Fibroblast of lung (primary cell): ENCODE results near the gene VAMP4. TPM values are rescaled to one million over a fixed set of nuclear protein-coding genes. Genes with fewer than 3 reads are reported as not detected.

ENCODE experiments used
- DNase-seq, 2 donors: peaks; one replicate each; pipeline versions ENCODE4 v3.0.0 to v3.0.0-alpha.2; 2010; ENCODE audit warnings: low read depth in 2 of 2
- H2AFZ ChIP-seq: 2 replicates; pipeline ENCODE4 v1.5.1; 2012; ENCODE audit warnings: low read length, control low read depth, inconsistent platforms
- H3K27ac ChIP-seq: 2 replicates; pipeline ENCODE4 v1.5.1; 2011; ENCODE audit warnings: low read length, control low read depth; ENCODE audit not compliant: insufficient read depth
- H3K27me3 ChIP-seq: 2 replicates; pipeline ENCODE4 v1.5.1; 2011; ENCODE audit warnings: mild to moderate bottlenecking, low read length; ENCODE audit not compliant: control insufficient read depth, insufficient read depth
- H3K36me3 ChIP-seq: 2 replicates; pipeline ENCODE4 v1.5.1; 2011; ENCODE audit warnings: low read length; ENCODE audit not compliant: control insufficient read depth, insufficient read depth
- H3K4me1 ChIP-seq: 2 replicates; pipeline ENCODE4 v1.5.1; 2011; ENCODE audit warnings: low read length; ENCODE audit not compliant: control insufficient read depth, insufficient read depth; ENCODE audit errors: extremely low read depth
- H3K4me2 ChIP-seq: 2 replicates; pipeline ENCODE4 v1.5.1; 2011; ENCODE audit warnings: low read length, control low read depth; ENCODE audit not compliant: insufficient read depth; ENCODE audit errors: extremely low read depth
- H3K4me3 ChIP-seq, 4 experiments: fragments of 200-600 bp in 1 of 4; sonication (generic) in 1 of 4; replicated peaks in 1 of 4; 2 replicates each; pipeline ENCODE4 v1.5.1; 2011 to 2016; ENCODE audit warnings: low read length in 4 of 4, low read depth in 3 of 4, mild to moderate bottlenecking in 3 of 4, control low read depth in 2 of 4, inconsistent platforms in 1 of 4, mixed read lengths in 1 of 4; ENCODE audit not compliant: insufficient read depth in 1 of 4; ENCODE audit errors: control extremely low read depth in 1 of 4
- H3K79me2 ChIP-seq: 2 replicates; pipeline ENCODE4 v1.5.1; 2012; ENCODE audit warnings: mild to moderate bottlenecking, low read length, inconsistent platforms; ENCODE audit not compliant: control insufficient read depth, insufficient read depth
- H3K9ac ChIP-seq: 2 replicates; pipeline ENCODE4 v1.5.1; 2011; ENCODE audit warnings: mild to moderate bottlenecking, low read length, control low read depth; ENCODE audit not compliant: insufficient read depth
- H3K9me3 ChIP-seq: 2 replicates; pipeline ENCODE4 v1.5.1; 2012; ENCODE audit warnings: low read depth, low read length; ENCODE audit not compliant: control insufficient read depth, insufficient read depth
- H4K20me1 ChIP-seq: 2 replicates; pipeline ENCODE4 v1.5.1; 2011; ENCODE audit warnings: low read length; ENCODE audit not compliant: control insufficient read depth, insufficient read depth; ENCODE audit errors: extremely low read depth
- EZH2 ChIP-seq: IDR thresholded peaks from 2 replicates; pipeline ENCODE4 v1.5.1; 2012; ENCODE audit warnings: low read length, control low read depth, mild to moderate bottlenecking; ENCODE audit errors: missing control alignments
- polyA plus RNA-seq, 2 donors: library from polyadenylated mRNA; depleted of rRNA in 1 of 2; stranded (reverse) in 1 of 2; unstranded in 1 of 2; fragments of >200 nt; gene quantifications; 2 replicates each; pipeline ENCODE4 v1.2.1, GENCODE V29; 2011 to 2012; ENCODE audit warnings: missing spikeins in 1 of 2
- total RNA-seq: library from RNA; depleted of rRNA; stranded (reverse); fragments of >200 nt; gene quantifications from 2 replicates; pipeline ENCODE4 v1.2.1, GENCODE V29; 2014
- TF ChIP-seq, protein P1 (sequence below), 2 donors: IDR thresholded peaks in 1 of 2; conservative IDR thresholded peaks in 1 of 2; 1 replicate in 1 of 2; 2 replicates in 1 of 2; pipeline ENCODE4 v1.5.1; 2011 to 2012; ENCODE audit warnings: low read length in 2 of 2, control low read depth in 1 of 2, inconsistent platforms in 1 of 2, low read depth in 1 of 2, mild to moderate bottlenecking in 1 of 2

Gene VAMP4
- total and polyA plus RNA-seq, 2 donors (not counting 1 experiment from before 2014, with no cell fraction given): 29.0 to 32.9 TPM

GRCh38 chr1:171743081-171743870 lies 1.4 kb upstream of the VAMP4 start:
- H3K9ac ChIP-seq: peak overlapping the region; percentile 32
- H3K4me2 ChIP-seq: peak overlapping the region; percentile 77
- TF ChIP-seq, protein P1, sequence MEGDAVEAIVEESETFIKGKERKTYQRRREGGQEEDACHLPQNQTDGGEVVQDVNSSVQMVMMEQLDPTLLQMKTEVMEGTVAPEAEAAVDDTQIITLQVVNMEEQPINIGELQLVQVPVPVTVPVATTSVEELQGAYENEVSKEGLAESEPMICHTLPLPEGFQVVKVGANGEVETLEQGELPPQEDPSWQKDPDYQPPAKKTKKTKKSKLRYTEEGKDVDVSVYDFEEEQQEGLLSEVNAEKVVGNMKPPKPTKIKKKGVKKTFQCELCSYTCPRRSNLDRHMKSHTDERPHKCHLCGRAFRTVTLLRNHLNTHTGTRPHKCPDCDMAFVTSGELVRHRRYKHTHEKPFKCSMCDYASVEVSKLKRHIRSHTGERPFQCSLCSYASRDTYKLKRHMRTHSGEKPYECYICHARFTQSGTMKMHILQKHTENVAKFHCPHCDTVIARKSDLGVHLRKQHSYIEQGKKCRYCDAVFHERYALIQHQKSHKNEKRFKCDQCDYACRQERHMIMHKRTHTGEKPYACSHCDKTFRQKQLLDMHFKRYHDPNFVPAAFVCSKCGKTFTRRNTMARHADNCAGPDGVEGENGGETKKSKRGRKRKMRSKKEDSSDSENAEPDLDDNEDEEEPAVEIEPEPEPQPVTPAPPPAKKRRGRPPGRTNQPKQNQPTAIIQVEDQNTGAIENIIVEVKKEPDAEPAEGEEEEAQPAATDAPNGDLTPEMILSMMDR (conservative IDR thresholded peaks at IDR 0.05 in 1 of 2, IDR thresholded peaks at IDR 0.05 in 1 of 2; ENCODE audit: low read depth in 1 of 2, low read length in 2 of 2): no peak
- TF ChIP-seq EZH2: no peak
- no peaks in the 10 kb centered on the region for H3K9me3 ChIP-seq
- peaks cover 16% of the 10 kb centered on the region for H3K4me1 ChIP-seq
- H3K4me3 ChIP-seq: peak overlapping the region; percentile 74 to 90 (median 82)
- no peaks in the 10 kb centered on the region for H3K36me3 ChIP-seq
- peaks cover 33% of the 10 kb centered on the region for H3K79me2 ChIP-seq
- no peak overlapping the region for H2AFZ ChIP-seq
- H3K27ac ChIP-seq: peak overlapping the region; percentile 93
- no peaks in the 10 kb centered on the region for H3K27me3 ChIP-seq
- no peaks in the 10 kb centered on the region for H4K20me1 ChIP-seq
- peak; percentile 87 to 88 for DNase-seq

- Histone ChIP-seq H4K20me1 (no peaks in the 10 kb centered on the region), H3K9me3 (no peaks in the 10 kb centered on the region), H3K9ac (peak overlapping the region; percentile 78), H2AFZ (peak overlapping the region; percentile 66), H3K27ac (peak overlapping the region; percentile 93), H3K4me2 (peak overlapping the region; percentile 77), H3K27me3 (no peaks in the 10 kb centered on the region), H3K4me1 (peaks cover 16% of the 10 kb centered on the region), H3K36me3 (no peaks in the 10 kb centered on the region), H3K4me3 (peak overlapping the region; percentile 74 to 90 (median 82)), H3K79me2 (peaks cover 35% of the 10 kb centered on the region)
- DNase-seq: peak; percentile 54 to 61
- TF ChIP-seq, protein P1 (conservative IDR thresholded peaks at IDR 0.05 in 1 of 2, IDR thresholded peaks at IDR 0.05 in 1 of 2; ENCODE audit: low read depth in 1 of 2, low read length in 2 of 2): no peak
- no peak for TF ChIP-seq EZH2
Observed at GRCh38 chr1:171742577-171742922, 685 bp upstream of the VAMP4 start.

DNA sequence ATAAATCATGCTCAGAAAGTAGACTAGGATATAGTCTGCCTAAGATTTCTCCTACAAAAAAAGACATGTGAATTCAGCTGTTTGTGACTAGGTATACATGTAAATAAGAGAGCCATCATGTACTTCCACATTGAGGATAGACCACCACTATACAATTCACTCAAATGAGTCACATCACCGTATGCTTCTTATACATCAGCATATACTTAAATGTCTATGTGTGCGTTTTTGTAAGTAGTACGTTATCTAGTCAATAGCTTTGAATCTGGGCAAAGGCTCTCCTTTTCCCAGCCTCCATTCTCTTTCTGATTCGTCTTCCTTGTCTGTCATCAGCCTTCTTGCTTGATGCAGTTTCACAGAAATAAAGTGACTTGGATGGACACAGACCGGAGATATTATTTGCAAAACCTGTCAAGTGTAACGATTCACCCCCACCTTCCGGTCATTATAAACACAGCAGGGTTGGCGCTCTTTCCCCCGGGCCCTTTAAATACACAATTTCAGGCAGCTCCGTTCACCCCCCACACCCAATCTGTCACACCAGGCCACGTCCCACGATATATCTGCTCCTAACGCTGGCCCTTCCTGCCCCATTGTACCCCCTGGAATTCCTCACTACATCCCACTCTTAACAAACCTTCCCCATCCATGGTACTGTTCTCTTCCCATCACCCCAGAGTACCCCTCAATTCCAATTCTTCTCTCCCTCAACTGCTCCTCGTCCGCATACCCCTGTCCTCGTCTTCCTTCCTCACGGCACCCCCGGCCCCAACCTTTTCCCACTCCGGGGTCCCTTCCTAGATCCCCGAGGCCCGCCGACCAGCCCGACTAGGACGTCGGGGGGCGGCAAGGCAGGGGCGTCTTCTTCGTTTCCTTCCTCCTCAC lies 636 bp downstream of the VAMP4 start:
- Histone ChIP-seq H3K4me2 (peak overlapping the region; percentile 93), H3K9me3 (no peaks in the 10 kb centered on the region), H3K4me3 (peak overlapping the region; percentile 74 to 95 (median 85)), H3K9ac (peak overlapping the region; percentile 76), H3K27ac (peak overlapping the region; percentile 93), H3K4me1 (peaks cover 16% of the 10 kb centered on the region), H2AFZ (peak overlapping the region; percentile 68), H3K27me3 (no peaks in the 10 kb centered on the region), H3K79me2 (peaks cover 36% of the 10 kb centered on the region), H3K36me3 (no peaks in the 10 kb centered on the region), H4K20me1 (no peaks in the 10 kb centered on the region)
- TF ChIP-seq, protein P1 (conservative IDR thresholded peaks at IDR 0.05 in 1 of 2, IDR thresholded peaks at IDR 0.05 in 1 of 2; ENCODE audit: low read depth in 1 of 2, low read length in 2 of 2): peak in 1 of 2 donors; percentile 4
- no peak for TF ChIP-seq EZH2
- DNase-seq: peak; percentile 27 to 31
